HK-2 (cell line): Measurements from ENCODE around the gene MAP3K13.
"Not testable (repeated sequence)": the region's sequence is repeated elsewhere in the genome, so short reads cannot be mapped to it uniquely, and the experiment has no call there.

ENCODE experiments used
- DNase-seq: peaks from one replicate; pipeline ENCODE4 v3.0.0-alpha.2; 2018; ENCODE audit not compliant: unreplicated experiment

MAP3K13 gene

GRCh38 chr3:185341616-185342458 lies 21.1 kb upstream of the MAP3K13 start:
- no peak for DNase-seq

- DNase-seq = no peak
These were observed 20.3 kb upstream of the MAP3K13 start for GRCh38 chr3:185342459-185343174.

GRCh38 chr3:185347399-185347798 lies 15.5 kb upstream of the MAP3K13 start:
- no peak for DNase-seq

- no peak for DNase-seq
These were observed 12.1 kb upstream of the MAP3K13 start for GRCh38 chr3:185350841-185351240.

- no peak for DNase-seq
These were observed 11.5 kb upstream of the MAP3K13 start for GRCh38 chr3:185351396-185351795.

- no peak for DNase-seq
These were observed 9.7 kb upstream of the MAP3K13 start for GRCh38 chr3:185353225-185353624.

- DNase-seq = peak; percentile 72
These were observed 8.9 kb upstream of the MAP3K13 start for GRCh38 chr3:185353823-185354614.

- DNase-seq = no peak
These were observed 6.4 kb upstream of the MAP3K13 start for GRCh38 chr3:185356499-185356898.

- DNase-seq = no peak
These were observed 1.0 kb upstream of the MAP3K13 start for GRCh38 chr3:185361920-185362319.

- DNase-seq = no peak
These were observed 797 bp downstream of the MAP3K13 start for GRCh38 chr3:185363662-185364203.

- DNase-seq = no peak
These were observed 2.5 kb downstream of the MAP3K13 start for GRCh38 chr3:185365291-185366073.

- DNase-seq = no peak
These were observed 3.1 kb downstream of the MAP3K13 start for GRCh38 chr3:185366074-185366335.

- DNase-seq = no peak
These were observed 4.0 kb downstream of the MAP3K13 start for GRCh38 chr3:185366913-185367312.

GRCh38 chr3:185370349-185370748 lies 7.4 kb downstream of the MAP3K13 start:
- not testable (repeated sequence) for DNase-seq

- DNase-seq = no peak
These were observed 8.6 kb downstream of the MAP3K13 start for GRCh38 chr3:185371306-185372074.

- DNase-seq = no peak
These were observed 18.6 kb downstream of the MAP3K13 start for GRCh38 chr3:185381320-185382058.

GRCh38 chr3:185382154-185382553 lies 19.2 kb downstream of the MAP3K13 start:
- no peak for DNase-seq

GRCh38 chr3:185386515-185386914 lies 23.6 kb downstream of the MAP3K13 start:
- DNase-seq = not testable (repeated sequence)

GRCh38 chr3:185387646-185388045 lies 24.7 kb downstream of the MAP3K13 start:
- no peak for DNase-seq

- no peak for DNase-seq
These were observed 30.1 kb downstream of the MAP3K13 start for GRCh38 chr3:185393055-185393454.
